Right forelimb (tissue), 1 donor: ENCODE measurements around the gene EEF1A2.
"Not testable (repeated sequence)": the region's sequence is repeated elsewhere in the genome, so short reads cannot be mapped to it uniquely, and the experiment has no call there.

ENCODE experiments used
- DNase-seq: peaks from one replicate; pipeline ENCODE4 v3.0.0-alpha.2; 2018

The EEF1A2 gene

DNA sequence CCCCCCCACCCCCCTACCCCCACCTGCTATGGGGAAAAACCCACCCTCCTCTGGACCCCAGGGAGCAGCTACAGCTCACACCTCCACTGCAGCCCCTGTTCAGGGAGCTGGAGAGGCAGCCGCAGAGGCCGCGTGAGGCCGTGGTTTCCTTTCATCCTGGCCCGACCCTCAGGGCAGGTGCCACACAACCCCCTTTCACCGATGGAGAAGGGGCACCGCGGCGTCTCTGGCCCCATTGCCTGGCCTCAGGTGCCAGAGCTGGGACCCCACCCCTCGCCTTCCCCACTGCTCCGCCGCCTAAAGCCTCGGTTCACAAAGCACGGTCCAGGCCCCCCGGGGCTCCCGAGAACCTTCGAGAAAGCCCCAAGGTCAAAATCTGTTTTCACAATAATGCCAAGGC is 14.6 kb downstream of the EEF1A2 start:
- DNase-seq, result no peak

DNA sequence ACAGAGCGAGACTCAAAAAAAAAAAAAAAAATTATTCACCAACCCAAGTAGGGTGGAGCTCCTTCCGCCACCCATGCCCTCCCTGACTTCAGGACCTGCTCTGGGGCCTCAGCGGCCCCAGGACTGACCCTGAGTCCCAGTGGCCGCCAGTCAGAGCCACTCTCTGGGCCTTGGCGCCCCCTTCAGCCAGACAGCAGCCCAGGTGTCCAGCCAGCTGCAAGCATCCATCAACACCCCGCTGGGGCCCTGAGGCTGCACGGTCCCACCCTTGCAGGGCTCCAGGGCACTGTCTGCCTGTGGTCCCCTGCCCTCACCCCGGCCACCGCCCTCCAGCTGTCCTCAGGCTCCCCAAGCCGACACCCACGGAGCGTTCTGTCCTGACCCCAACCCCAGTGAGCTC is 15.0 kb downstream of the EEF1A2 start:
- DNase-seq, result no peak

DNA sequence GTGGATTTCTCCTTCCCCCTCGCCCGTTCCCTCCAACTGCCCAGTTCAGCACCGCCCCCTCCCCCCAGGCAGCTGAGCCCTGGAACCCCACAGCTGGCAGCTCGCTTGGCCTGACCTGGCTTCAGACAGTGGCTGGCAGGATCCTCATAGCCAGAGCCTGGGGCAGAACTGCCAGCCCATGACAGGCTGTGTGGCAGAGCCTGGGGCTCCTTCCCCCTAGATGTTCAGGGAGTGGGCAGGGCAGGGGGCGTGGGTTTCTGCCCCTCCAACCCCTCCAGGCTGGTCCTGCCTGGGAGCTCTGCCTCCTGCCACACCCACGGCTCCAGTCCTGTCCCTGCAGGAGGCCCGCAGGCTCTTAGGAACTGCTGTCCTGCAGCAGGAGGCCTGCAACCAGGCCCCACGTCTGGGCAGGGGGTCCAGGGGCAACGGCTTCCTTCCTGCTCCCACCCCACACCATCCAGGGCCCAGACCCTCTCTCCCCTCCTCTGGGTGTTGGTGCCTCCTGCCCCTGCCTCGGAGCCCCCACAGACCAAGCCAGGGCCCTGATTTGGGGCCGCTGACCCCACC is 16.8 kb downstream of the EEF1A2 start:
- no peak for DNase-seq

DNA sequence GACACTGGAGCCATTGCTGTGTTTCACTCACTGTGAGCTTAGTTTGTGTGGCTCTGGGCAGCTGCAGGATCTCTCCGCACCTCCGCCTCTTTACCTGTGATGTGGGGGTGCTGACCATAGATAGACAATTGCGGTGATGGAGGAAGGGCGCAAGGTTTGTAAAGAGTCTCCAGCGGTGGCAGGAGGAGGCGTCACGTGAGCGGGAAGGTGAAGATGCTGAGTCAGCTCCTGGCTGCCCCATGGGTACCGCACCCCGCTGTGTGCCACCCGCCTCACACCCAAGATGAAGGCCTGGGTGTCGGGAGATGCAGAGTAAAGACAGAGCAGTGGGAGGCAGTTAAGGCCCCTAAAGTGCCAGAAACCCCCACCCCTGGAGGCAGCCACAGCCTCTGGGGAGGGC is 17.4 kb downstream of the EEF1A2 start:
- DNase-seq, result no peak

DNA sequence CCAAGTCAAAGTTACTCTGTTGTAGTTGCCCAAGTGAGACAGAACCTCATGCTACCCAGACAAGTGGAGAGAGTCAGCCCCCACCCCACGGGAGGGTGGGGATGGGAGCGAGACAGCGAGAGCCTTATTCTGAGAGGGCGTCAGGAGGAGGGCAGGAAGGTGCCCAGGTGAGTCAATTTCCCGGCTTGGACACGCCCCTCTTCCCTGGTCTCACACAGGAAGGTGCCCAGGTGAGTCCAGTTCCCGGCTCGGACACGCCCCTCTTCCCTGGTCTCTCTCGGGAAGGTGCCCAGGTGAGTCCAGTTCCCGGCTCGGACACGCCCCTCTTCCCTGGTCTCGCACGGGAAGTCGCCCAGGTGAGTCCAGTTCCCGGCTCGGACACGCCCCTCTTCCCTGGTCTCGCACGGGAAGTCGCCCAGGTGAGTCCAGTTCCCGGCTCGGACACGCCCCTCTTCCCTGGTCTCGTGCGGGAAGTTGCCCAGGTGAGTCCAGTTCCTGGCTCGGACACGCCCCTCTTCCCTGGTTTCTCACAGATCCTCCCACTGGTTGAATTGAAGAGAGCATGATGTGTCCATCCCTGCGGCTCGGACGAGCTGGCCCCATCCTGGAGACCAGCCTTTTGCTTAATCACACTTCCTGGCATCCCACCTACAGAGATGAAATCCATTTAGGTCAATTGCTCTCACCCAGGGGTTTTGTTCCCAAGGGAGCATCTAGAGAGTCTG is 19.0 kb downstream of the EEF1A2 start:
- DNase-seq, result not testable (repeated sequence)

DNA sequence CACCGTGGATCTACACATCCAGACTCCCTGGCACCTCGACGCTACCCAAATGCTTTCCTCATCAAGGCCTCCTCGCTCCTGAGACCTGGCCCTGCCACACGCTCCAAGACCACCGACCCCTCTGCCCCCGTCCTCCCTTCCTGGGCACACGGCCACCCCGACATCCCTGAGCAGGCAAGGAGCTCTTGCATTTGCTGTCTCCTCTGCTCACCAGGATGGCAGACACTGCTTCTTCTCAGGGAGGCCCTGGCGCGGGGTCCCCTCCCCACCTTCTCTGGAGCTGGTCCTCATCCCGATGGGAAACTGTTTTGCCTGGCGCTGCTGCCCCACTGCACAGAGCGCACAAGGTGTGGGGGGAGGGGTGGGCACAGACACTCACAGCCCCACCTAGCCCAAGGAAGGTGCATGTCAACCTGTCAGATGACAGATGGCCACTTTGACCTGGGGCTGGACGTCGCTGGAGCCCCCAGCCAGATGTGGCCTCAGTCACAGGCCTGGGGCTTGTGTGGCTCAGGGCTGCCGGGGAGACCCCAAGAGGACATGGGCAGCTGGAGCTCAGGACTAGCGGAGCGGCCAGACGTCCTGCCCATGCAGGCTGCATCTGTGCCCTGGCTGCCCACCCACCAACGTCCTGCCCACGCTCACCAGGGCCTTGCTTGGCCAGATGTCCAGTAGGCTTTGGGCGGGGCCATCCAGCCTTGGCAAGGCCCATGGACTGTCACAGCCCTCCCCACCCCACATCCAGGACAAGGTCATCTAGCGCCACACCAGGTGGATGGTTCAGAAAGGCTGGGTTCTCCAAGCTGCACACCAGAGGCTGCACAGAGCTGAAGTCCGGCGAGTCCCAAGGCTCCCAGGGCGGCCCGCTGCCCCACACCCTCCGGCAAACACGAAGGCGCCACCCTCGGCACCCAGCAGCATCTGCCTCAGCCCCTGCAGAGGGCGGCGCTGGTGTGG is 20.3 kb downstream of the EEF1A2 start:
- no peak for DNase-seq

DNA sequence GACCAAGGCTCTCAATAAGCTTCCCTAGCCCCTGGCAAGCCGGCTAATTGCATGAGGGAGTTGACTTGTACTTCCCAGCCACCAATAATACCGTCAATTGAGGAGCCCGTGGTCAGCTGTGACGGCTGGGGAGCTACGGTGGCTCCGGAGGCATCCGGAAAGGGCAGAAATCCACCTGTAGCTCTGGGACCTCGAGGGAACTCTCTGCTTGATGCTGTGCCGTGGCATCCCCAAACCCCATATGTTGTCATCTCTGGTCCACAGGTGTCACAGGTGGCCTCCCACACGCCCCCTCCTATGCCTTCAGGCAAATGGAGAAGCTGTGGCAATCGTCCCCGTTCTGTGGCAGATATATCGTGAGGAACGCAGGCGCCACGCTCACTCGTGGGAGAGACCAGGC is 20.9 kb downstream of the EEF1A2 start:
- DNase-seq, result no peak

DNA sequence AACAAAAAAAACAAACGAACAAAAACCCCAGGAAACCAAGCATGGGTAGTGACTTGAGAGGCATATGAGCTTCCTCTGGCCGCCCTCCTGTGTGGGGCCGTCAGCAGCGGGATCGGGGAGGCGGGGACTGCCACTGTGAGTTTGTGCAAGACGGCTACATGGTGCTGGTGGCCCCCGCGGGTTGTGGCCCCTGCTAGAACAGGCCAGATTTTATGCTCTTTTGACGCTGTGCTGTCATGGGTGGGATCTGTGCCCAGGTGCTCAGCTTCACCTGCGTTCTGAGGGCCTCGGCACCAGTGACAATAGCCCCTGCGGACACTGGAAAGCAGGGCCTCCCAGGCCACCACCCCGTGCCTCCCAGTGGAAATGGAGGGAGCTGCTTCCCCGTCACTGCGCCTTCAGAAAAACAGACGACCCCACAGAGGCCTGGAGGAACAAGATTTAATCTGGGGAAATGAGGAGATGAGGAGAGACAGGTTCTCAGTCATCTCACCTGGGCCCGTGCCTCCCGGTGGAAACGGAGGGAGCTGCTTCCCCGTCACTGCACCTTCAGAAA is 21.7 kb downstream of the EEF1A2 start:
- DNase-seq, result no peak

DNA sequence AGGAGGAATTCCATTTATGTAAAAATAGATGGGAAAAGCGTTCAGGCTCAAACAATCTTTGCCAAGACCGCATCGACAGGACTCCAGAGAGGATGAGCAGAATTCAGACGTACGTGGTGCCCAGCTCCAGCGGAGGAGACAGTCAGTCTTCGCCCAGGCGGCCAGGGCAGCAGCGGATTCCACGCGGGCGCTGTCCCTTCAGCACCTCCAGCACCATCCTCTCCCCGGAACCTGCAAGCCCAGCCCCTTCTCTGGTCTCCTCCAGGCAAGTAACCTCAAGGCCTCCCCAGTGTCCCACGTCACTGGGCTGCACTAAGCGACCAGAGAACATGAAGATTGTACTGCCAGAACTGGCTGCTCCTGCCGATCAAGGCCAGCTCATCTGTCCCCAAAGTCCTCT is 23.7 kb downstream of the EEF1A2 start:
- DNase-seq, result no peak

DNA sequence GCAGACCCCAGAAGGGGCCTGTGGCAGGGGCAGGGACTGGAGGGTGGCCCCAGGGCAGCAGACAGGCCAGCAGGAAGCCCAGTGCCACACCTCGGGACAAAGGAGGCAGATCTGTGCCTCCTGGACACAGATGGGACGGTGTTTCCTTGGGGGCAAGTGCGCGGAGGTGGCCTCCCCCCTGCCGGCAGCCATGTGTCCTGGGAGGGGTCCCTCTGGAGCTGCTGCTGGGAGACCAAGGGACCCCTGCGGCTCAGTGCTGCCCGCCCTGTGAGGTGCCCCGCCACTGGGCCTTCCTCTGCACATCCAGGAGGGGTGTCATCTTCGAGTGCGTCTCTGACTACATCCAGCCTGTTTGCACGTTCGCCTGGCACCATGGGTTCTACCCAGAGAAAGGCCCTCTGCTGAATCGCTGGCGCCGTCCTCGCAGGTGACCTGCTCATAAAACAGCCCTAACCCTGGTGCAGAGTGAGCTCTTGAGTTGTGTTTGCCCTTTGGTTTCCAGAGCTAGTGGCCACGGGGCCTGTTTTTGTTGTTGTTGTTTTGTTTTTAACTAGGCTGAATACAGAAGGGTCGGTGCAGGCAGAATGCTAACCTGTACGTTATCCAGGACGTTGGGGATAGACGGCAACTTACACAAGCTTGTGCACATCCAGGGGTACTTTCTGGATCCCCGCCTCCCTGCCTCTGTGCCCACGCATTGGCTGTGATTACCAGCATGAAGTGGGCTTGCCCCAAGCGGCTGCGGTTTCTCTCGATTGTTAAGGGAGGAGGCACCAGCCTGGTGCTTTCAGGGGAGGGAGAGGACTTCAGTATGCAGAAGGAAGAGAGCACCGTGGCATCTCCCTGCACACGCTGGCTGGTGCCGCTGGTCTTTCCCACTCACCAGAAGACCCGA is 25.1 kb downstream of the EEF1A2 start:
- no peak for DNase-seq

DNA sequence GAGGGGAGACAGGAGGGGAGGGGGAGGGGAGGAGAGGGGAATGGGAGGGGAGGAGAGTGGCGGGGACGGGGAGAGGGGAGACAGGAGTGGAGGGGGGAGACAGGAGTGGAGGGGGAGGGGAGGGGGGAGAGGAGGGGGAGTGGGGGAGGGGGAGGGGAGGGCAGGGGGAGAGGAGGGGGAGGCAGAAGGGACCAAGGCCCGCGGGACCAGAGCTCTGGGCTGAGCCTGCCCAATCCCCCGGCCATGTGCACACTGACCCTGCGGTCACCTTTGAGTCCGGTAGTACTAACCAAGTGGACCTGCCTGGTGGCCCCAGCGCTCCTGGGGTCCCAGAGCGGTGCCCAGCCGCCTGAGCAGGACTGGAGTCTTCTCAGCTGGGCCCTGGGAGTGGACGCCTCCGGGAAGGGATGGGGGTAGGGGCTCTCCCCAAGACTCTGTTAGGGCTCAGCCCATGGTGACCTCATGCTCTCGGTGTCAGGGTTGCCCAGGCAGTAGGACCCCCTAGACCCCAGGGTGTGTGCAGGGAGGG is 26.0 kb downstream of the EEF1A2 start:
- no peak for DNase-seq

DNA sequence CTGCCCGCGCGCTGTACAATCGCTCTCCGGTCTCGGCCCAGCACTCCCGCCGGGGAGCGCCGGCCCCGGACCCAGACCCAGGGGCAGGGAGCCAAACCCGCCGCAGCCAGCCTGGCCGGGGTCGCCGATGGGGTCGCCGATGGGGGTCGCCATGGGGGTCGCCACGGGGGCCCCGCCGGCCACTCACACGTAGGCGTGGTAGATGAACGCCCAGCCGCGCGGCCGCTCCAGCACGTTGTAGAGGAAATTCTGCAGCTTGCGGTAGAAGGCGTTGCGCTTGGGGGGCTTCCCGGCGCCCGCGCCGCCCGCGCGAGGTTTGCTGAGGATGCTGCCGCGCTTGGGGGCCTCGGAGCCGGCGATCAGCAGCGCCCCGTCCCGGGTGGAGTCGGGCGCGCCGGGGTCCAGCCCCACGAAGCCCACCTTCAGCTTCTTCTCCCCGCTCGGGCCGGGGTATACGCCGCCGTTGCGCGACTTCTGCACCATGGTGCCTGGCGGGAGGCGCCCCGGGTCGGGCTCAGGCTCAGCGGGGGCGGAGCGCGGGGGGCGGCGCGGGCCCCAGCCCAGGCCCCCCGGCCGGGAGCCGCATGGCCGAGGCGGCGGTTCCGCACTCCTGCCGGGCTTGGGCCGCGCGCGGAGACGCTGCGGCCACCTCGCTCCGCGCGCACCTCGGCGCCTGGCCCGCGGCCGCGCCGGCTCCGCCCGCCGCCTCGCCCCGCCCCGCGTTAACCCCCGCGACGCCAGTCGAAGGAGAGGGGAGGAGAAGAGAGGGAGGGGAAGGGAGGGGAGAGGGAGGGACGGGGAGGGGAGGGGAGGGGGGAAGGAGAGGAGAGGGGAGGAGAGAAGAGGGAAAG is 26.7 kb downstream of the EEF1A2 start, which contains the start of gene KCNQ2:
TSS of gene KCNQ2 (minus strand) at position 675 of the 851 bp plus-strand sequence. CDS start at position 483, 192 bp downstream.
- no peak for DNase-seq

DNA sequence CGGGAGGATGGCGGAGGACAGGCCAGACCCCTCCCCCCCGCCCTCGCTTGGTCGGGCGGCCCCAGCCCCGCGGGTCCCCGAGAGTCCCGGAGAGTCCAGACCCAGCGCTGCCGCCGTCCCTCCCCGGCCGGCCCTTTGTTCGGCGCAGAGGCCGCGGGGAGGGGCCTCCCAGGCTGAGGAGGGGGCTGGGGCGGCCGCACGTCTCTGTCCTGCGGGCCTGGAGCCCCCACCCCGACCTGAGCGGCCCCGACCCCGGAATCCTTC is 27.2 kb downstream of the EEF1A2 start:
- DNase-seq, result no peak

DNA sequence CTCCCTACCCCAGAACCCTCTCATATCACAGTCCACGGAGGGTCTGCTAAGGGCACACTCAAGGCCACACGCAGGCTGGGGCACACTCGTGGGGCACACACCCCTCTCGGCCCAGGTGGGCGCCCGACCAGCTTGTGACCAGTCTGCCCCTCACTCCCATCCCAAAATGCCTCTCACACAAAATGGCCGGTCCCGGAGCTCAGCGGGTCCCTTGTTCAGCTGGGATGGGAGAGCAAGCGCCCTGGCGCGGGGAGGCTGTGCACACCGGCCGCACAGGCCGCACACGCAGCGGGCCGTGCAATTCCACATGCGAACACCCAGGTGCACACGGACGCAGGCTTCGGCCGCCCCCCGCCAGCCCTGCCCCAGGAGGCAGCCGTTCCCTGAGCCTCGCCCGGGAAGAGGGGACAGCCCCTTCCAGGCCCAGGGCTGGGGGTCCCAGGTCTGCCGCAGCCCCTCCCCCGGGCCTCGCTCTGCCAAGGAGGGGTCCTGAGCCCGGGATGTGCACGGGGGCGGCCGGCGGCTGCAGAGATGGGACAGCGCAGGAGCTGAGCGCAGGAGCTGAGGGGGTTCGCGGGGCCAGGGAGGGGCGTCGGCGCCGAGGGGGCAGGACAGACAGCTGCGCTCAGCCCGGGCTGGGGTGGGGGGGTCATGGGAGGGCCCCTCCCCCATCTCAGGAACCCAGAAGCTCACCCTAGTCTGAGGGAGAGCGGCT is 27.7 kb downstream of the EEF1A2 start:
- DNase-seq, result no peak

DNA sequence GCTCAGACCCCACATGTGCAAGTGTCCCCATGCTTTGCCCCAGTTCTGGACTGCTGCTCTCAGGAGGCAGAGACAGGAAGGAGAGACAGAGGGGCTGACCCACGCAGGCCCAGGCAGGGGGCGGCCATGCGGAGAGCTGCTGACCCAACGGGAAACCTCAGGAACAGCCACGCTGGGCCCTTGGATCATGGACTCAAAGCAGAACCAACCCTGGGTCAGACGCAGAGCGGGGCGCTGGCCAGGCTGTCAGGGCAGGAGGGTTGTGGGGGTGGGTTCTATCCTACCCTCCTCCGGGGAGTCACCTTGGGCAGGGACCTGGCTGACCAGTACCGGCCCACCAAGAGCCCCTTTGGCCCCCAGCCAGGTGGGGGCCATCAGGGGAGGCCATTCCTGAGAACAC is 28.5 kb downstream of the EEF1A2 start:
- DNase-seq, result no peak

DNA sequence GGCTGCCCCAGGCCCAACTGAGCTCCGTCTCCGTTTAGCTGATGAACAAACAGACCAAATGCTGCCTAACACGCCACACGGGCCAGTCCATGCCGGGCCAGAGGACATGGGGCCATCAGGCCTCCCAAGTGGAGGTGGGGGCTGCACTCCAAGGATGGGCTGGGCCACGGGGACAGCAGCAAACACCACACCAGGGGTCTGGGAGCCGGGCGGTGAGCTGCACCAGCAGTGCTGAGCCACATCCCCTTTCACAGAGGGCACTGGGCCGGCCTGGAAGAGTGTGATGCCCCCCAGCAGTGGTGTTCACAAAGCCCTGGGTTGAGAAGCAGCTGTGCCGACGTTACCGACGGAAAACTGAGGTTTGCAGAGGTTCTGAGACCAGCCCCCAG is 29.2 kb downstream of the EEF1A2 start:
- DNase-seq, result no peak

DNA sequence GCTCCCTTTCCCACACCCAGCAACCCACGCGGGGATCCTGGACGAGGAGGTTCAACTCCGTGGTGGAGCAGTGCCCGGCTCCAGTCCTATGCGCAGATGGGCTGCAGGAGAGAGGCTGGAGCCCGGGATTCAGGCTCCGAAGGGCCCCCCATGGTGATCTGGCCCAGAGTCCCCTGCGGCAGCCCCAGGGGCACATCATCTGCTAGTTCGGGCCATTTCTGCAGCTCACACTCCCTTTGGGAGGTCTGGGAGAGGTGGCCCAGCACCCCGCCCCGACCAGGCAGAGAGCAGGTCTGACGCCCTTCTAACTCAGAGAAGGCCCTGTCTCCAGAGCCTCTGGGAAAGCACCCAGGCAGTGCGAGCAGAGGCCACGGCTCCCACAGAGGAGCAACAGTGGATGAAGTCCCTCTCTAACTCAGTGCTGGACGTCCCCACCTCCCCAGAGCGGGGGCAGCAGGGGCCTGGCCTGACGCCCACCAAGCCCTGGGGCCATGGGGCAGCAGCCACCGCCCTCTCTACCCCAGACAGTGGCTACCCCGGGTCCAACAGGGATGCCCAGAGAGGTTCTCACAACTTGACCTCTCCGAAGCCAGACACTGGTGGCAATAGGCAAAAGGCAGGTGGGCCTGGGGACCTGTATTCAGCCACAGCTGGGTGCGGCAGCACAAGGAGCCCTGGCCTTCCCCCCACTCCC is 29.7 kb downstream of the EEF1A2 start:
- no peak for DNase-seq

DNA sequence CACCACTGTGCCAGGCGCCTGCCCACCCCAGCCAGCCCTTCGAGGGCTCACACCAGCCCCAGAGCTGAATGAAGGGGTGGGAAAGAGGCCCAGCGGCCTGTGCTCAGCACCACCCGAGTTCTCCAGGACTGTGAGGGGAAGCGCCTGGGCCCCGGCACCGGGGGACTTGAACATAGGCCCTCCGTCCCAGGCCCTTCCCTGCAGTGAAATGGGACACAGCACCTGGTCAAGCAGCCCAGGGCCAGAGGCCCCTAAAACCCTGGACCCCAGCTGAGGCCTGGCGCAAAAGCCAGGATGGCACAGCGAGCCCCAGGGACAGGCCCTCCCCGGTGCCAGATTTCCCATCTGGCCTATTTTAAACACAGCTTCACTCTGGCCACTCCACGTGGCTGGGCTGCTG is 30.5 kb downstream of the EEF1A2 start:
- DNase-seq, result no peak

DNA sequence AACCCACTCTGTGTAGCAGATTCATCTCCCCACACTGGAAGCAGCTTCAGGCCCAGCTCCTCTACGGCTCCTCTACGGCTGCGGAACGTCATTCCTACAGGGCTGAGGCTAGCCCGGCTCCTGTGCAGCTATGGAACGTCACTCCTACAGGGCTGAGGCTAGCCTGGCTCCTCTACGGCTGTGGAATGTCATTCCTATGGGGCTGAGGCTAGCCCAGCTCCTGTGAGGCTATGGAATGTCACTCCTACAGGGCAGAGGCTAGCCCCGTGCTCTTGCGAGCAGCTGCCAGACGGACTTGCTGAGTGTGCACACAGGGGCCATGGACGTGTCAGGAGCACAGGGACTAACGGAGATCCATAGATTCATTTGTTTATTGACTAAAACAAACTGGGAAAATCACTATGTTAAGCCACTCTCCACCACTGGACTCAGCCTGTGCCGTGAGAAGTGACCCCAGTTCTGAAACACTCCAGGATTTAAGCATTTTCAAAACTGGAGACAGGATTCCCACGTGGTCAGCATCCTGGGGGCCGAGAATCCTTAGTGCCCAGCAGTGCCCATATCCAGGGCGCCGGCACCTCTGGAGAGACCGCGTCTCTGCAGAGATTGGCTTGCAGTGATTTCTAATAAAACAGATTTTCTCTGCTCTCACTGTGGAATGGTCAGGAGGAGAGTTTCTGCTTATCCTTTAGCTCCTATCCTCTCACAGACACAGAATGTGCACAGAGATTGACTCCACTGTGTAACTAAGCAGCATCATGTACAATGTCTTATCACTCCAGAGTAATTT is 31.4 kb downstream of the EEF1A2 start:
- DNase-seq, result no peak
